LNCAP (cell line): ENCODE results near the gene KDM4C.

Source experiments
- CTCF ChIP-seq: fragments of 450-650 bp; IDR thresholded peaks from 2 replicates; pipeline ENCODE4 v1.5.1; 2017; ENCODE audit warnings: mild to moderate bottlenecking

KDM4C gene

GRCh38 chr9:6759185-6759977 lies 1.6 kb downstream of the KDM4C start:
- TF ChIP-seq CTCF: no peak

GRCh38 chr9:6761306-6761705 lies 3.5 kb downstream of the KDM4C start:
- no peak for TF ChIP-seq CTCF

GRCh38 chr9:6763244-6763643 lies 5.5 kb downstream of the KDM4C start:
- TF ChIP-seq CTCF: no peak

- TF ChIP-seq CTCF: no peak
Observed at GRCh38 chr9:6764011-6764410, 6.2 kb downstream of the KDM4C start.

- TF ChIP-seq CTCF: no peak
Observed at GRCh38 chr9:6764523-6764922, 6.8 kb downstream of the KDM4C start.

- TF ChIP-seq CTCF: no peak
Observed at GRCh38 chr9:6764950-6765349, 7.2 kb downstream of the KDM4C start.

- no peak for TF ChIP-seq CTCF
Observed at GRCh38 chr9:6765396-6765795, 7.6 kb downstream of the KDM4C start.

GRCh38 chr9:6766606-6767005 lies 8.8 kb downstream of the KDM4C start:
- TF ChIP-seq CTCF: no peak
